ENCODE data around the gene DCUN1D3. TPM values are rescaled to one million over a fixed set of nuclear protein-coding genes. Genes with fewer than 3 reads are reported as not detected.
"Not testable (repeated sequence)": the region's sequence is repeated elsewhere in the genome, so short reads cannot be mapped to it uniquely, and the experiment has no call there.

DCUN1D3 gene
- total RNA-seq, 2 experiments from 2014 or later: 3.1 to 4.5 TPM

DNA sequence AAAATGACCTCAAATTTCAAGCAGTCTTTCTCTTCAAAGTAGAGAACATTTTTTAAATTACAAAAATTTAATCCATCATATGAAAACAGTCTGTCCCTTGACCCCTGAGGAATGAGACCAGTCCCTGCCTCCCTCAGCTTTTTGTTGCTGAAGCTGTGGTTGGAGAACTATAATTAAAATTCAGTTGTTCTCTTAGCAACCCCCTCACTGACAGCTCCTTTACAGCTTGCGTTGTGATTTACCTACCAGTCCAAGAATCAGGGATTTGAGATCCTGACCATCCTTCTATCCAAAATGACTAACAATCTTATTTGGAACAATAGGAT lies 30.2 kb upstream of the DCUN1D3 start:
- TF ChIP-seq EZH2phosphoT487 (IDR thresholded peaks at IDR 0.05; ENCODE audit: borderline replicate concordance, low read depth, low read length): no peak
- TF ChIP-seq, protein P1, sequence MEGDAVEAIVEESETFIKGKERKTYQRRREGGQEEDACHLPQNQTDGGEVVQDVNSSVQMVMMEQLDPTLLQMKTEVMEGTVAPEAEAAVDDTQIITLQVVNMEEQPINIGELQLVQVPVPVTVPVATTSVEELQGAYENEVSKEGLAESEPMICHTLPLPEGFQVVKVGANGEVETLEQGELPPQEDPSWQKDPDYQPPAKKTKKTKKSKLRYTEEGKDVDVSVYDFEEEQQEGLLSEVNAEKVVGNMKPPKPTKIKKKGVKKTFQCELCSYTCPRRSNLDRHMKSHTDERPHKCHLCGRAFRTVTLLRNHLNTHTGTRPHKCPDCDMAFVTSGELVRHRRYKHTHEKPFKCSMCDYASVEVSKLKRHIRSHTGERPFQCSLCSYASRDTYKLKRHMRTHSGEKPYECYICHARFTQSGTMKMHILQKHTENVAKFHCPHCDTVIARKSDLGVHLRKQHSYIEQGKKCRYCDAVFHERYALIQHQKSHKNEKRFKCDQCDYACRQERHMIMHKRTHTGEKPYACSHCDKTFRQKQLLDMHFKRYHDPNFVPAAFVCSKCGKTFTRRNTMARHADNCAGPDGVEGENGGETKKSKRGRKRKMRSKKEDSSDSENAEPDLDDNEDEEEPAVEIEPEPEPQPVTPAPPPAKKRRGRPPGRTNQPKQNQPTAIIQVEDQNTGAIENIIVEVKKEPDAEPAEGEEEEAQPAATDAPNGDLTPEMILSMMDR (conservative IDR thresholded peaks at IDR 0.05; ENCODE audit: low read length): no peak
- H3K9me3 ChIP-seq (ENCODE audit: low read length): no peaks in the 10 kb centered on the region
- POLR2A ChIA-PET: interaction anchor here (1.2 kb wide), 1 partner anchor 20 kb away, joined by 3 read pairs; no protein-coding TSS in a partner anchor
- no peaks in the 10 kb centered on the region for H4K20me1 ChIP-seq (ENCODE audit: insufficient read depth, low read length)
- no TSS peak for BruUV-seq (replicated peaks)
- no peak overlapping the region for H3K27ac ChIP-seq (ENCODE audit: low read depth, low read length, poor library complexity, severe bottlenecking)
- no peak overlapping the region for H2AFZ ChIP-seq (ENCODE audit: low read length)
- no peaks in the 10 kb centered on the region for H3K79me2 ChIP-seq (ENCODE audit: insufficient read depth, low read depth, low read length)
- H3K9me2 ChIP-seq (ENCODE audit: insufficient read depth, low read length): no peaks in the 10 kb centered on the region
- no peak overlapping the region for H3K4me2 ChIP-seq (ENCODE audit: low read length)
- no peaks in the 10 kb centered on the region for H3K4me1 ChIP-seq (ENCODE audit: insufficient read depth, low read length, poor library complexity, severe bottlenecking)
- intact Hi-C loops (cut with micrococcal nuclease; ENCODE audit: unreplicated experiment): no loop called here
- H3K4me3 ChIP-seq (ENCODE audit: low read depth, low read length, poor library complexity, severe bottlenecking): no peak overlapping the region
- DNase-seq (ENCODE audit: low spot score): no peak
- CTCF ChIA-PET (ENCODE audit: unreplicated experiment): no interaction called here
- no peaks in the 10 kb centered on the region for H3K36me3 ChIP-seq (ENCODE audit: insufficient read depth, low read length)

DNA sequence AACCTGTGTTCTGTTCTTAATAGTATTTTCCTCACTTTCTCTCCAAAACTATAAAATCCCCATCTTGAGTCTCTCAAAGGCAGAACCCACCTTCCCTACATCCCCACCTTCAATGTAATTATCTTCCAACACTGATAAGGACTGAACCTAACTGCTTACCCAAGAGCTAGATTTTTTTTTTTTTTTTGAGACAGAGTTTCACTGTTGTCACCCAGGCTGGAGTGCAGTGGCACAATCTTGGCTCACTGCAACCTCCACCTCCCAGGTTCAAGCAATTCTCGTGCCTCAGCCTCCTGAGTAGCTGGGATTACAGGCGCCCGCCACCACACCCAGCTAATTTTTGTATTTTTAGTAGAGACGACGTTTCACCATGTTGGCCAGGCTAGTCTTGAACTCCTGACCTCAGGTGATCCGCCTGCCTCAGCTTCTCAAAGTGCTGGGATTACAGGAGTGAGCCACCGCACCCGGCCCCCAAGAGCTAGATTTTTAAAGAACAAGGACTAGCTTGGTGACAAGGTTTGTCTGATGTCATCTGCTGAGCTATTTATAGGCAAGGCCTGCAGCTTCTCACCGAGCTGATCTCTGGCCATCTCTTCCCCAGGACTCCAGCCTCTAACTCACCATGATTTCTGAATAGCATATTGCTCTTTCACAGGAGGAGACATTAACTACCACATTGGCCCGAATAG lies 29.7 kb upstream of the DCUN1D3 start:
- H3K79me2 ChIP-seq (ENCODE audit: insufficient read depth, low read depth, low read length); intact Hi-C loops (cut with micrococcal nuclease; ENCODE audit: unreplicated experiment); BruUV-seq (replicated peaks); H4K20me1 ChIP-seq (ENCODE audit: insufficient read depth, low read length); H3K4me1 ChIP-seq (ENCODE audit: insufficient read depth, low read length, poor library complexity, severe bottlenecking); H3K36me3 ChIP-seq (ENCODE audit: insufficient read depth, low read length); H3K4me2 ChIP-seq (ENCODE audit: low read length); H3K27ac ChIP-seq (ENCODE audit: low read depth, low read length, poor library complexity, severe bottlenecking); H3K4me3 ChIP-seq (ENCODE audit: low read depth, low read length, poor library complexity, severe bottlenecking); CTCF ChIA-PET (ENCODE audit: unreplicated experiment); H3K9me2 ChIP-seq (ENCODE audit: insufficient read depth, low read length); DNase-seq (ENCODE audit: low spot score); H3K9me3 ChIP-seq (ENCODE audit: low read length); H2AFZ ChIP-seq (ENCODE audit: low read length): not testable (repeated sequence)
- POLR2A ChIA-PET: interaction anchor here (0.6 to 1.2 kb wide), 2 partner anchors 21 to 206 kb away, joined by 3 read pairs; no protein-coding TSS in a partner anchor

DNA sequence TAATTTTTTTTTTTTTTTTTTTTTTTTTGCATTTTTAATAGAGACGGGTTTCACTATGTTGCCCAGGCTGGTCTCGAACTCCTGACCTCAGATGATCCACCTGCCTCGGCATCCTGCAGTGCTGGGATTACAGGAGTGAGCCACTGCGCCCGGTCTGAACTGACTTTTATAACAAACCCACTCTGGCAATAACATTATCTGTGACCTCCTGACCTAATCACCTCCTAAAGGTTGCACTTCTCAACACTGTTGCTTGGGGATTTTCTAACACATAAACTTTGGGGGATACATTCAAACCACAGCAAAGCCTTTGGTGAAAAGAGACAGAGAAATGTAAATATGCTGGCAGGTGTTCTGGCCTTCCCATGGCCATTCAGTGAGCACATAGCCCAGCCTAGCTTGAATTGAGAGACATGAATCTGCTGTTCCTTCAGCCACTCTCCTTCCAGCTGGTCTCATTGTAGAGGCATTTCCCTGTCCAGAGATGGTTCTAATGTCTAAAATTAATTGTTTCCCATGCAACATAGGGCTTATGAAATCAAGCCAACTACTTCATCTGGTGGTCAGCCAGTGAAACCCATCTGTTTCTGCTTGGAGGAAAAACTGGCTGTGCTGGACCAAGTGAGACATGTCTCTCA lies 28.7 kb upstream of the DCUN1D3 start:
- POLR2A ChIA-PET: no interaction called here
- BruUV-seq (replicated peaks): no TSS peak
- no peak overlapping the region for H3K4me2 ChIP-seq (ENCODE audit: low read length)
- no peaks in the 10 kb centered on the region for H3K9me2 ChIP-seq (ENCODE audit: insufficient read depth, low read length)
- no peaks in the 10 kb centered on the region for H3K79me2 ChIP-seq (ENCODE audit: insufficient read depth, low read depth, low read length)
- no peak overlapping the region for H3K27ac ChIP-seq (ENCODE audit: low read depth, low read length, poor library complexity, severe bottlenecking)
- DNase-seq (ENCODE audit: low spot score): no peak
- H3K9me3 ChIP-seq (ENCODE audit: low read length): no peaks in the 10 kb centered on the region
- no peaks in the 10 kb centered on the region for H3K4me1 ChIP-seq (ENCODE audit: insufficient read depth, low read length, poor library complexity, severe bottlenecking)
- H2AFZ ChIP-seq (ENCODE audit: low read length): no peak overlapping the region
- TF ChIP-seq, protein P1 (conservative IDR thresholded peaks at IDR 0.05; ENCODE audit: low read length): no peak
- TF ChIP-seq EZH2phosphoT487 (IDR thresholded peaks at IDR 0.05; ENCODE audit: borderline replicate concordance, low read depth, low read length): no peak
- intact Hi-C loops (cut with micrococcal nuclease; ENCODE audit: unreplicated experiment): no loop called here
- H3K4me3 ChIP-seq (ENCODE audit: low read depth, low read length, poor library complexity, severe bottlenecking): no peak overlapping the region
- CTCF ChIA-PET (ENCODE audit: unreplicated experiment): no interaction called here
- no peaks in the 10 kb centered on the region for H3K36me3 ChIP-seq (ENCODE audit: insufficient read depth, low read length)
- H4K20me1 ChIP-seq (ENCODE audit: insufficient read depth, low read length): no peaks in the 10 kb centered on the region
